SK-N-SH (cell line): ENCODE data around the gene PCDH20.

Experiments
- EP300 ChIP-seq, 2 experiments: IDR thresholded peaks; 2 replicates each; pipeline versions ENCODE4 v1.4.0 to v1.6.1; 2012; ENCODE audit warnings: borderline replicate concordance in 1 of 2, low read depth in 1 of 2, low read length in 1 of 2
- EZH2phosphoT487 ChIP-seq: fragments of 200-600 bp; sonication (generic); IDR thresholded peaks from 2 replicates; pipeline ENCODE4 v1.6.1; 2017; ENCODE audit warnings: low read depth, mixed run types, mild to moderate bottlenecking, antibody characterized with exemption, moderate library complexity, borderline replicate concordance
- GABPA ChIP-seq: IDR thresholded peaks from 2 replicates; pipeline ENCODE4 v1.4.0; 2012; ENCODE audit warnings: low read depth, mild to moderate bottlenecking
- RAD21 ChIP-seq: IDR thresholded peaks from 2 replicates; pipeline ENCODE4 v1.6.1; 2012; ENCODE audit warnings: mild to moderate bottlenecking, low read length
- RCOR1 ChIP-seq: fragments of 150-350 bp; IDR thresholded peaks from 2 replicates; pipeline ENCODE4 v1.6.1; 2017; ENCODE audit warnings: antibody characterized with exemption, low read length
- RFX5 ChIP-seq: IDR thresholded peaks from 2 replicates; pipeline ENCODE4 v1.6.1; 2012; ENCODE audit warnings: mild to moderate bottlenecking, improper control_type of control experiment, low read length
- SIN3A ChIP-seq: IDR thresholded peaks from 2 replicates; pipeline ENCODE4 v1.6.1; 2012; ENCODE audit warnings: low read depth, mild to moderate bottlenecking, low read length, moderate library complexity, borderline replicate concordance
- SMC3 ChIP-seq: IDR thresholded peaks from 2 replicates; pipeline ENCODE4 v1.6.1; 2012; ENCODE audit warnings: low read depth, low read length, improper control_type of control experiment
- TAF1 ChIP-seq: IDR thresholded peaks from 2 replicates; pipeline ENCODE4 v1.6.1; 2012; ENCODE audit warnings: low read depth, mild to moderate bottlenecking, low read length, moderate library complexity, borderline replicate concordance
- TF ChIP-seq, protein P1 (sequence below): IDR thresholded peaks from 2 replicates; pipeline ENCODE4 v1.4.0; 2012; ENCODE audit warnings: low read depth
- TF ChIP-seq, protein P2 (sequence below): fragments of 200-600 bp; sonication (generic); IDR thresholded peaks from 2 replicates; pipeline ENCODE4 v1.6.1; 2017; ENCODE audit warnings: antibody characterized with exemption, mild to moderate bottlenecking, moderate library complexity
- TF ChIP-seq, protein P3 (sequence below): IDR thresholded peaks from 2 replicates; pipeline ENCODE4 v1.4.0; 2012; ENCODE audit warnings: low read depth, borderline replicate concordance

DNA sequence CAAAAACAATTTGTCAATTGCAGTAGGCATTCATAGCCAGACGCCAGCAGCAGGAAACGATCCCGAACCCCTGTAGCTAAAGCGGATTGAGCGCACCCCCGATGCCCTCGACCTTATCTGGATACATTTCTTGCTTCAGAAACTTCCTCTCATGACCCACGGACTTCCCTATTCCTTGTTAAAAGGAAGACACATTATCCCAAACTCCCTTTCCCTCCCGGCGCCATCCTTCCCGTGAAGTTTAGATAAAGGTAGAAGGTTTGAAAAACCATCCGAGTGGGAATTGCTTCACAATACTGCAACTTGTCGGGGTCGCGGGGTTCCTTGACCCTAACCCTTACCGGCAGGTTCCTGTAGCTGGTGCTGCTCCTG is 977 bp downstream of the PCDH20 start:
- TF ChIP-seq RCOR1, result no peak
- TF ChIP-seq, protein P1, sequence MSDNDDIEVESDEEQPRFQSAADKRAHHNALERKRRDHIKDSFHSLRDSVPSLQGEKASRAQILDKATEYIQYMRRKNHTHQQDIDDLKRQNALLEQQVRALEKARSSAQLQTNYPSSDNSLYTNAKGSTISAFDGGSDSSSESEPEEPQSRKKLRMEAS, result no peak
- no peak for TF ChIP-seq EZH2phosphoT487
- TF ChIP-seq, protein P2, sequence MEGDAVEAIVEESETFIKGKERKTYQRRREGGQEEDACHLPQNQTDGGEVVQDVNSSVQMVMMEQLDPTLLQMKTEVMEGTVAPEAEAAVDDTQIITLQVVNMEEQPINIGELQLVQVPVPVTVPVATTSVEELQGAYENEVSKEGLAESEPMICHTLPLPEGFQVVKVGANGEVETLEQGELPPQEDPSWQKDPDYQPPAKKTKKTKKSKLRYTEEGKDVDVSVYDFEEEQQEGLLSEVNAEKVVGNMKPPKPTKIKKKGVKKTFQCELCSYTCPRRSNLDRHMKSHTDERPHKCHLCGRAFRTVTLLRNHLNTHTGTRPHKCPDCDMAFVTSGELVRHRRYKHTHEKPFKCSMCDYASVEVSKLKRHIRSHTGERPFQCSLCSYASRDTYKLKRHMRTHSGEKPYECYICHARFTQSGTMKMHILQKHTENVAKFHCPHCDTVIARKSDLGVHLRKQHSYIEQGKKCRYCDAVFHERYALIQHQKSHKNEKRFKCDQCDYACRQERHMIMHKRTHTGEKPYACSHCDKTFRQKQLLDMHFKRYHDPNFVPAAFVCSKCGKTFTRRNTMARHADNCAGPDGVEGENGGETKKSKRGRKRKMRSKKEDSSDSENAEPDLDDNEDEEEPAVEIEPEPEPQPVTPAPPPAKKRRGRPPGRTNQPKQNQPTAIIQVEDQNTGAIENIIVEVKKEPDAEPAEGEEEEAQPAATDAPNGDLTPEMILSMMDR, result no peak
- TF ChIP-seq, protein P3, sequence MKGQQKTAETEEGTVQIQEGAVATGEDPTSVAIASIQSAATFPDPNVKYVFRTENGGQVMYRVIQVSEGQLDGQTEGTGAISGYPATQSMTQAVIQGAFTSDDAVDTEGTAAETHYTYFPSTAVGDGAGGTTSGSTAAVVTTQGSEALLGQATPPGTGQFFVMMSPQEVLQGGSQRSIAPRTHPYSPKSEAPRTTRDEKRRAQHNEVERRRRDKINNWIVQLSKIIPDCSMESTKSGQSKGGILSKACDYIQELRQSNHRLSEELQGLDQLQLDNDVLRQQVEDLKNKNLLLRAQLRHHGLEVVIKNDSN, result no peak
- no peak for TF ChIP-seq RAD21
- no peak for TF ChIP-seq SMC3
- no peak for TF ChIP-seq GABPA
- TF ChIP-seq RFX5, result no peak
- no peak for TF ChIP-seq SIN3A
- TF ChIP-seq TAF1, result no peak
- no peak for TF ChIP-seq EP300 (IDR thresholded peaks at IDR 0.05; ENCODE audit: borderline replicate concordance in 1 of 2, low read depth in 1 of 2, low read length in 1 of 2)
